Measurements from ENCODE around the gene RNF150.

The RNF150 gene

DNA sequence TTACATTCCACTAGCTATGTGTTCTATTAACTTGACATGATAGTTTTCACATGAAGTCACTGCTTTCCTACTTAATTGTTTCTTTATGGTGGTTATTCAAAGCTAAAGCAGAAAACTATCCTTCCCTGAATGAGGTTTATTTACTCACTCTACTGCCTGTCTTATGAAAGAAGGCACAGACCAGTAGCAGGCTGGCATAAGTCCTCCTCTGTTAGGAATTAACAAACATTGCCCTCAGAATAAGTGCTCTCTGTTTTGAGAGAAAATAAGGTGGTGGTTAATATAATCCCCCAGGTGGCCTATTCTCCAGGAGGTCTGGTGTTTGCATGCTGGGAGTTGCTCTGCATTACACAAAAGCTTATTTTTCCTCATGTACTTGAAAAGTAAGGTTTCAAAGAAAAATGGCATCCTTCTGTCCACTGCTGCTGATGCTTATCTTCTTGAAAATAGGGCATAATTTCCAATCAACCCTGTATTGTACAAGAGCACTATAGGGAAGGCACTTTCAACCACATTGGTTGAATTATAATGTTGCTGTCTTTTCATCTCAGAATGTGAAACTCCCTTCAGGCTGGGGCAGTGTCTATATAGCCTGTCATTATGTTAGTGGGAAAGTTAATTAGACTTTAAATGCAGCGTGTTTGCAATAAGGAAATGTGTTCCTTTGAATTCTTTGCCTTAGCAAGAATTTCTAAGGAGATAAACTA lies 257.4 kb downstream of the RNF150 start:
- H3K4me3 ChIP-seq (ENCODE audit: low read depth, low read length), result no peak overlapping the region
- no peak for DNase-seq (ENCODE audit: low read depth)
- TF ChIP-seq, protein P1, sequence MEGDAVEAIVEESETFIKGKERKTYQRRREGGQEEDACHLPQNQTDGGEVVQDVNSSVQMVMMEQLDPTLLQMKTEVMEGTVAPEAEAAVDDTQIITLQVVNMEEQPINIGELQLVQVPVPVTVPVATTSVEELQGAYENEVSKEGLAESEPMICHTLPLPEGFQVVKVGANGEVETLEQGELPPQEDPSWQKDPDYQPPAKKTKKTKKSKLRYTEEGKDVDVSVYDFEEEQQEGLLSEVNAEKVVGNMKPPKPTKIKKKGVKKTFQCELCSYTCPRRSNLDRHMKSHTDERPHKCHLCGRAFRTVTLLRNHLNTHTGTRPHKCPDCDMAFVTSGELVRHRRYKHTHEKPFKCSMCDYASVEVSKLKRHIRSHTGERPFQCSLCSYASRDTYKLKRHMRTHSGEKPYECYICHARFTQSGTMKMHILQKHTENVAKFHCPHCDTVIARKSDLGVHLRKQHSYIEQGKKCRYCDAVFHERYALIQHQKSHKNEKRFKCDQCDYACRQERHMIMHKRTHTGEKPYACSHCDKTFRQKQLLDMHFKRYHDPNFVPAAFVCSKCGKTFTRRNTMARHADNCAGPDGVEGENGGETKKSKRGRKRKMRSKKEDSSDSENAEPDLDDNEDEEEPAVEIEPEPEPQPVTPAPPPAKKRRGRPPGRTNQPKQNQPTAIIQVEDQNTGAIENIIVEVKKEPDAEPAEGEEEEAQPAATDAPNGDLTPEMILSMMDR (conservative IDR thresholded peaks at IDR 0.05; ENCODE audit: low read depth, low read length), result no peak

DNA sequence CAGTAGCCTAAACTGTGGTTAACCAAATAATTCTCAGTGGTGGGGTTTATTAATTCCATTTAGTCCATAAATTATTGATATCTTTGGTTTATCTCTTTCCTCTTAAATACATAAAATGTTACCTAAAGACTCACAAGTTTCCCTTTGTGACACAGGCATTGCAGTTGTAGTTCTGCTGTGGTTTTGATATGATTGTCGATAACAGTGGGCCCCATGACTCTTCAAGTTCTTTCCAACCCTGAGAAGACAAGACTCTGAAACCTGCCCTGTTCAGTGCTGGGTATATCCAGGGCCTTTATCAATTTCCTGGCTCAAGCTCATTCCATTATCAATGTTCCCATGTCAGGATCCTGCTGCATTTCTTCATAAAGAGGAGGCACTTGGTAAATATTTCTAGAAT lies 259.2 kb downstream of the RNF150 start:
- TF ChIP-seq, protein P1 (conservative IDR thresholded peaks at IDR 0.05; ENCODE audit: low read depth, low read length), result no peak
- no peak overlapping the region for H3K4me3 ChIP-seq (ENCODE audit: low read depth, low read length)
- DNase-seq (ENCODE audit: low read depth), result no peak

DNA sequence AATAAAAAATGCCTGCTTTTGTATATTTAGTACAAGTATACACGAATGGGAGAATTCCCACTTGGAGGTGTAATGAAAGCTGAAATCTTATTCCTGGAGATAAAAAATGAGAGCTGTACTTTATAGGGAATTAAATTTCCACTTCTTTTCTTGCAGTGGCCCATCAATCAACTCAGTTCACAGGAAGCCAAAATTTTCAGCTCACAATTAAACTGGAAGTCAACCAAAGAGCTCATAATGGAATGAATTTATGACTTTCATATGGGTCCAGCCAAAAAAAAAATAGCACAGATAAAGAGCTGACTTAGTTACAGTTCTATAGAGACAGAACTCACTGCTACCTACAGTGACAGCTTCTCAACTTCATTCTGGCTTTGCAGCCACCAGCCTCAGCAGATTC lies 261.9 kb downstream of the RNF150 start:
- DNase-seq (ENCODE audit: low read depth), result no peak
- TF ChIP-seq, protein P1 (conservative IDR thresholded peaks at IDR 0.05; ENCODE audit: low read depth, low read length), result no peak
- no peak overlapping the region for H3K4me3 ChIP-seq (ENCODE audit: low read depth, low read length)

DNA sequence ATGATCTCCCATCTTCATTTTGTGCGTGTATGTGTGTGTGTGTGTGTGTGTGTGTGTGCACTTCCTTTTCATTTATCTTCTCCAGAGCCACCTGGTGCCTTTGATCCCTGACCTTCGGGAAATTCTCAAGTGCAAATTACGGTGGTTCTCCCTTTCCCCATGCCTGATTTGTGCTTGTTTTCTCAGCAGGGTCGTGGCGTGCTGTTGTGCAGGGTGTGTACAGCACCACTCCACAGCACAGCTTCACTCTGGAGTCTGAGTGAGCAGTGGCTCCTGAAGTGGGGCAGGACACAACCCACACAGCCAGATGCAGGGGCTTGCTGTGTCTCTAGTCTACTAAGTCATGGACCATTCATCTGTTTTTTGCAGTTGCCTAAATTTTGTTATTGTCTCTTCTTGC lies 262.8 kb downstream of the RNF150 start:
- DNase-seq (ENCODE audit: low read depth), result no peak
- no peak overlapping the region for H3K4me3 ChIP-seq (ENCODE audit: low read depth, low read length)
- TF ChIP-seq, protein P1 (conservative IDR thresholded peaks at IDR 0.05; ENCODE audit: low read depth, low read length), result no peak

DNA sequence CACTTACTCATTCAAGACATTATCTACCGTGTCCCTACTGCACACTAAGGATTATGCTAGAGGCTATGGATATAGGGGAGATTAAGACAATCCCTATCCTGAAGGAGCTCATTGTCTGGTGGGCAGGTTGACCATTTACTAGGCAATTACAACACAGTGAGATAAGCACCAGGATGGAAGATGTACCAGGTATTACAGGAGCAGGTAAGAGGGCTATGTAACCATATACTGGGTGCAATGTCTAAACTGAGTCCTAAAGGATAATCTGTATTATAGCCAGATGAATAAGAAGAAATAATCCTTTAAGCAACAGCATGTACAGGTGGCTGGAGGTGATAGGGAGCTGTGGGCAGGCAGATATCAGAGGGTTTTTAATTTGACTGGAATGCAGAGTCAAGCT lies 263.8 kb downstream of the RNF150 start:
- no peak overlapping the region for H3K4me3 ChIP-seq (ENCODE audit: low read depth, low read length)
- TF ChIP-seq, protein P1 (conservative IDR thresholded peaks at IDR 0.05; ENCODE audit: low read depth, low read length), result no peak
- DNase-seq (ENCODE audit: low read depth), result no peak

DNA sequence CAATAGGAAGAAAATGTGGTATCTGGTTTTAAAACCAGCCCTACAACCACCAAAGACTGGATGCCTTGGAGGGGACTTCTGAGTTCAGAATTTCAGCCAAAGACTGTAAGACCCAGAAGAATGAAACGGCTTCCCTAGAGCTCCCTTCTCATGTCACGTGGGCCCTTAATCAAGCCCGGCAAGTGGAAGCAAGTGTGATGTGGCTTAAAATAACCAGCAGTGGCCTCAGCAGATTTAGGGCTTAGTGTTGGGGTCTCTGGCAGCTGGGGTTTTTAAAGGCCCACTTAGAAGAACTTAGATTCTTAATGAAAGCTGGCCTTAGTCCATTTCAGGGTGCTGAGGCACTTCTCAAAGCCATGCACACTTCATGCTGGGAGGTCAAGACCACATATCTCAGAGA lies 265.9 kb downstream of the RNF150 start:
- no peak for DNase-seq (ENCODE audit: low read depth)
- H3K4me3 ChIP-seq (ENCODE audit: low read depth, low read length), result no peak overlapping the region
- TF ChIP-seq, protein P1 (conservative IDR thresholded peaks at IDR 0.05; ENCODE audit: low read depth, low read length), result no peak

DNA sequence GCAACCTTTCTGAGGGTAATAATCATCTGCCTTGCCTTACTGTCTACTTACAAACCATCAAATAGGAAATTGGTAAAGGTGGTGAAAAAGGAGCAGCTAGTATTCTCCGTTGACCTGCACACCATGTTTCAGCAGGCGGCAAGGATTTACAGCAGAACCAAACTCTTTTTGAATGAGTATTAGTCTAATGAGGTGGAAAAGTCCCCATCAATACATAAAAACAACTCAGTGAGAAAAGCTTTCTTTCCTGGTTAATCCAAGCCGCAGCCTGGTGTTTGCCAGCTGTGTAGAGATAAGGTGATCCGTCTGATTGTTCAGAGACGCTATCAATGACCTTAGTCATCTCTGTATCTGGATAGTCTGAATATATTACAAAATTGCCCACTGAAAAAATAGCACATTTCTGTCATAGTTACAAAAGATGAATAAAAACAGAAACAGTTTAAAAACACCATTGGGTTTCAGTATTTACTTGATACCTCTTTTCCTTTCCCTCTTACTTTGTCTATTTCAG lies 266.7 kb downstream of the RNF150 start:
- H3K4me3 ChIP-seq (ENCODE audit: low read depth, low read length), result no peak overlapping the region
- no peak for DNase-seq (ENCODE audit: low read depth)
- TF ChIP-seq, protein P1 (conservative IDR thresholded peaks at IDR 0.05; ENCODE audit: low read depth, low read length), result no peak

All from choroid plexus epithelial cell (primary cell).